Progenitor cell of endocrine pancreas (in vitro differentiated cells): ENCODE data around the gene RAB25. TPM values are rescaled to one million over a fixed set of nuclear protein-coding genes. Genes with fewer than 3 reads are reported as not detected.
A peak's percentile ranks its signal among the peaks of the same experiment; 100 is the strongest.

Source experiments
- DNase-seq: peaks from one replicate; pipeline ENCODE4 v3.0.0; 2021; ENCODE audit warnings: low spot score; ENCODE audit not compliant: unreplicated experiment
- H3K27ac Mint-ChIP-seq: 2 replicates; pipeline ENCODE4 v1.8.0; 2021; ENCODE audit warnings: mild to moderate bottlenecking, moderate library complexity, mixed read lengths
- H3K27me3 Mint-ChIP-seq: 2 replicates; pipeline ENCODE4 v1.8.0; 2021; ENCODE audit warnings: mixed read lengths
- H3K36me3 Mint-ChIP-seq: 2 replicates; pipeline ENCODE4 v1.8.0; 2022; ENCODE audit warnings: mixed read lengths; ENCODE audit not compliant: insufficient read depth
- H3K4me1 Mint-ChIP-seq: 2 replicates; pipeline ENCODE4 v1.8.0; 2021; ENCODE audit warnings: low read depth, mixed read lengths
- H3K4me3 Mint-ChIP-seq: 2 replicates; pipeline ENCODE4 v1.8.0; 2021; ENCODE audit warnings: low read depth, mild to moderate bottlenecking, moderate library complexity, mixed read lengths
- H3K9me3 Mint-ChIP-seq: 2 replicates; pipeline ENCODE4 v1.8.0; 2021; ENCODE audit warnings: low read depth, mixed read lengths
- CTCF ChIP-seq: fragments of 200-600 bp; sonication (generic); IDR thresholded peaks from one replicate; pipeline ENCODE4 v1.5.0; 2021; ENCODE audit warnings: antibody characterized with exemption, mild to moderate bottlenecking; ENCODE audit not compliant: unreplicated experiment
- total RNA-seq: library from RNA; stranded (reverse); gene quantifications from 2 replicates; pipeline ENCODE4 v1.2.1, GENCODE V29; 2021

Gene RAB25
- total RNA-seq, 1 donor from 2014 or later, result 93.8 TPM

GRCh38 chr1:156080241-156080862, 19.4 kb downstream of the RAB25 start:
- peaks cover 66% of the 10 kb centered on the region for H3K4me1 Mint-ChIP-seq
- H3K27me3 Mint-ChIP-seq, result no peaks in the 10 kb centered on the region
- peak overlapping the region; percentile 98 for H3K27ac Mint-ChIP-seq
- no peaks in the 10 kb centered on the region for H3K9me3 Mint-ChIP-seq
- peak overlapping the region; percentile 99 for H3K4me3 Mint-ChIP-seq
- DNase-seq, result no peak
- no peak for TF ChIP-seq CTCF
- H3K36me3 Mint-ChIP-seq, result peaks cover 32% of the 10 kb centered on the region

- TF ChIP-seq CTCF, result no peak
- Mint-ChIP-seq H3K4me3 (peak overlapping the region; percentile 99), H3K27me3 (no peaks in the 10 kb centered on the region), H3K4me1 (peaks cover 63% of the 10 kb centered on the region), H3K27ac (peak overlapping the region; percentile 98), H3K9me3 (no peaks in the 10 kb centered on the region), H3K36me3 (peaks cover 28% of the 10 kb centered on the region)
- DNase-seq, result no peak
These were observed 19.9 kb downstream of the RAB25 start for GRCh38 chr1:156080863-156081179.

GRCh38 chr1:156081180-156081916, 20.4 kb downstream of the RAB25 start:
- TF ChIP-seq CTCF, result no peak
- Mint-ChIP-seq H3K9me3 (no peaks in the 10 kb centered on the region), H3K27me3 (no peaks in the 10 kb centered on the region), H3K27ac (peak overlapping the region; percentile 98), H3K4me1 (peaks cover 63% of the 10 kb centered on the region), H3K4me3 (peak overlapping the region; percentile 99), H3K36me3 (peaks cover 28% of the 10 kb centered on the region)
- no peak for DNase-seq

- H3K27ac Mint-ChIP-seq, result peak overlapping the region; percentile 96
- H3K4me1 Mint-ChIP-seq, result peaks cover 66% of the 10 kb centered on the region
- no peaks in the 10 kb centered on the region for H3K27me3 Mint-ChIP-seq
- peak overlapping the region; percentile 98 for H3K4me3 Mint-ChIP-seq
- no peak for TF ChIP-seq CTCF
- H3K36me3 Mint-ChIP-seq, result peaks cover 27% of the 10 kb centered on the region
- DNase-seq, result no peak
- H3K9me3 Mint-ChIP-seq, result no peaks in the 10 kb centered on the region
These were observed 21.0 kb downstream of the RAB25 start for GRCh38 chr1:156081917-156082308.

- peaks cover 64% of the 10 kb centered on the region for H3K4me1 Mint-ChIP-seq
- TF ChIP-seq CTCF, result no peak
These were observed 21.5 kb downstream of the RAB25 start, which contains the start of gene MEX3A for GRCh38 chr1:156082309-156083091. Gene MEX3A, minus strand, starts transcription at chr1:156082465. Its CDS starts 467 bp downstream, at chr1:156081998.

More at GRCh38 chr1:156082309-156083091, 21.5 kb downstream of the RAB25 start, which contains the start of gene MEX3A:
- Mint-ChIP-seq H3K4me3 (peak within 1 kb of the TSS; percentile 99), H3K36me3 (peaks cover 21% of the 10 kb centered on the region), H3K27me3 (no peaks in the 10 kb centered on the region), H3K27ac (peak within 1 kb of the TSS; percentile 99), H3K9me3 (no peaks in the 10 kb centered on the region)
- DNase-seq, result peak; percentile 90
